IPS DF 4.7 (cell line): ENCODE data around the gene CD84.
"Not testable (repeated sequence)": the region's sequence is repeated elsewhere in the genome, so short reads cannot be mapped to it uniquely, and the experiment has no call there.

Experiments used
- DNase-seq: peaks from one replicate; pipeline ENCODE4 v3.0.0-alpha.2; 2013; ENCODE audit warnings: low spot score; ENCODE audit errors: extremely low read depth

CD84 gene

DNA sequence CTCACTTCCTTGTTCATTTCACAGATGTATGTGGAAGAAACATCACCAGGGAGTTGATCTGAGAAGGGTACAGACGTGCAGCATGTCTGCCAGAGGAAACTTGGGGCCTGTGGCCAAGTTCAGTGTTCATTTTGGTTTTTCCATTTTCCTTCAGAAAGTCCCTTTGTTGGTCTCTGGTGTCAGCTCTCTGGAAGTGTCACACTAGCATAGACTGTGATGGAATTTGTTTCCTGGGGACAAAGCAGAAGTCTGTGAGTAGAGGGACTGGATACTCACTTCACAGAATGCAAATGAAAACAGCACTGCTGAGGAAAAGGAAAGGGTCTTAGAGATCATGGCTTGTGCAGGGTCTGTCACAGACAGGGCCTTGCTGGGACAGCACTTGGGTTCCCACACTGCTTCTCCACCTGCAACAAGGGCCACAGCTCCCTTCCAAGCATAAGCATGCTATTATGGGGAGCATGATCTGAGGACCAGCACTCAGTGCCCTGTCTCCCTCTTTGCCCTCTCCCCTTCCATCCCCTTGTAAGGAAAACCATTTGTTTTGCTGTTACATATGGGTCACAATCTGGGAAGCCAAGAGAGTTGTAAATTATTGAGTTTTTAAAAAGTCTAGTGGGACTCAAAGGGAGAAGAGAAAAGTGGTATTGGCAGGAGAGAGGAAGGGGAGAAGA is 31.4 kb upstream of the CD84 start:
- no peak for DNase-seq

DNA sequence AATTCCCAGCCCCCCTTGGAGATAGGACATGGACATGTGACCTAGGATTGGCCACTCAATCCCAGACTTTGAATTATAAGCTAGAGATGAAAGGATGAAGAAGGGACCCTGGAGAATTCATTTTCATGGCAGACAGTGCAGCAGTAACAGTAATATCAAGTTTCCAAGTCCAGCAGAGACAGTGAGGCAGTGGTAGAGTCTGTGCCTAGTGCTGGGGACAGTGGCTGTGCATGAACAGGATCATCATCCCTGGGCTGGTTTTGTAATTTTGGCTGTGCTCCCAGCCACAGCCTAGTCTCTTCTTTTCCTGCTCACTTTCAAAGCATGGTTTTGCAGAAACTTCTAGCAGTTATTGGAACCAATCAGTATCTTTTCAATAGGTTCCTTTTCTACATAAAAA is 29.6 kb upstream of the CD84 start:
- no peak for DNase-seq

DNA sequence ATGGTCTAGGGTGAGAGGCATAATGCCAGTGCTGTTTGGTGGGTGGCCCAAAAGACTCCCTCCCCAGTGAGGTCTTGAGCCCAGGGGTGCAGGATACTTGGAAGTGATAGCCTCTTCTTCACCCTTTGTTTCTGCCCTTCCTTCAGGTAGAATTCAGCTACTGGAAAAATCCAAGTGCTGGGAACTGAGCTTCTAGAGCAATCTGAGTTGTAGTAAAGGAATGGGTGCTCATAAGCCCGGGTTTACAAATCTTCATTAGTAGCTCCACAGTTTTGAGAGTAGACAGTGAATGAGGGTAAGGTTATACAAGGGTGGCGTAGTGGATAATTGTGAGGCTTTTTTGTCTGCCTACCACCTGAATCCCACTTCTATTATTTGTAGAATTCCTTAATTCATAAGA is 29.2 kb upstream of the CD84 start:
- DNase-seq = no peak

DNA sequence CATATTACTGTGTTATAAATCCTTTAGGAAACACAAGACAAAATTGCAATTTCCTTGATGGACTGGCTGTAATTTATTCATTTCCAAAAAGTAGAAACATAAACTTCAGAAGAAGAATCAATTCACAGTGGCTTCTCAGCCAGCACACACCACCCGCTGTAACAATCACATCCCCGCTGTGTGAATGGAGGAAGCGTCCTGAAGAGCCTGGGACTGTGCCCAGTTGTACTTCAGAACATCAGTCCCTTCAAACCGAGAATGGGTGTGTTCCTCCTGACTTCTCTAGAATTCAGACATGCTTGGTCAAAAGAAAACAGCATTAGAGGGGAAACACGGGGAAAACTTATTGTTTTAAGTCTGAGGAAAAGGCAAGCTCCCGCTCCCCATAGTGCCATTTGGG is 28.8 kb upstream of the CD84 start:
- DNase-seq = no peak

DNA sequence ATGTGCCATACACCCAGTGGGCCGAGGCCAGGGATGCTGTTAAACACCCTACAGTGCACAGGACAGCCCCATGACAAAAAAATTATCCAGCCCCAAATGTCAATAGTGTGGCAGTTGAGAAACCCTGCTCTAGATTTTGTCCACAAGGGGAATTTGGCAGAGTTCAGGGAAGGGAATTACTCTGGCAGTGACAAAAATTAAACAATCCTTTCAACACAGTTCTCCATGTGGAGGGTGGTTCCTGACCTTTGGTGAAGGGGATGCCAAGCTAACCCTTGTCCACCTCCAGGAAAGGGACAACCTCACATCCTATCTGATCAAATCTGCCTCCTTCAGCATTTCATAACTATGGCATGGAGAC is 28.4 kb upstream of the CD84 start:
- DNase-seq = no peak

DNA sequence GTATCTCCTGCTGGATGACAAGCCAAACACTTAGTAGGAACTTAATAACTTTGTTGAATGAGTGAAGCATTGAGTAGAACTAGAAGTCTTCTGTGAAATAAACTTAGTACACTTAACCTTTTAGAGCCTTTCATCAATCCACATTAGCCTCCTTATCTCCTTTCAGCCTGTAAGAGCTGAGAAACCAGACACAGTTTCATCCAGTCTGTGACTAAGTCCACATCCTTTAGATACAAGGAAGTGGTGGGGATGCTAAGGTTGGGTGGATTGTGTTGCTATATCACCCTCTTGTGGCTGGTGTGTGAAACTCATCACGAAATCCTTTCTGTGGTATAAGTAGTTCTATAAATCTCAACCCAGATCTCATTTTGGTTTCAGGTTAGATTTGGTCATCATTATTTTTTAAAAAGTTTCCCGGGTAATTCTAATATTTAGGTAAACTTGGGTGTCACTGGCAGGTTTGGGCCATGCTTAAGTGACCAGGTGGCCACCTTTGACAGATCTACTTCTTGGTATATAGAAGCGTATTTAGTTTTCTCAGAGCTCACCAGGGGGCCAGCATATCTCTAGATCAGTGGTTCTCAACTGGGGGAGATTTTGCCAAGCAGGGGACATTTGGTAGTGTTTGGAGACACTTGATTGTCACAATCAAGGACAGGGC is 27.8 kb upstream of the CD84 start:
- peak; percentile 46 for DNase-seq

DNA sequence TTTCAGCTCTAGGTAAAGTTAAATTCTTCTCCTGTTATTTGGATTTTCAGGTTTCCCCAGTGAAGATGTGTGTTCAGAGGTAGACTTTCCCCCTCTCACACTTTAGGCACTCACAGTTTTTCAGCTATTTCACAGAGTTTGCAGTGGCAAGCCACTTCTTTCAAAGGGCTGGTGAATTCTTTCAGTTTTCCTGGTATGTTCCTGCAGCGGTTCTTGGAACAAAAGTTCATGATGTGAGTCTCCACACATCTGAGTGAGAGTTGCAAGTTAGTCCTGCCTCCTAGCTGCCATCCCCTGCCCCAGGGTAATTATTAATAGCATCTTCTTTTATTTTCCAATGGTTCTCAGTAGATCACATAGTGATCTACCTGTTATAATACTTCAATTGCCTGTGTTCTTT is 27.3 kb upstream of the CD84 start:
- no peak for DNase-seq

DNA sequence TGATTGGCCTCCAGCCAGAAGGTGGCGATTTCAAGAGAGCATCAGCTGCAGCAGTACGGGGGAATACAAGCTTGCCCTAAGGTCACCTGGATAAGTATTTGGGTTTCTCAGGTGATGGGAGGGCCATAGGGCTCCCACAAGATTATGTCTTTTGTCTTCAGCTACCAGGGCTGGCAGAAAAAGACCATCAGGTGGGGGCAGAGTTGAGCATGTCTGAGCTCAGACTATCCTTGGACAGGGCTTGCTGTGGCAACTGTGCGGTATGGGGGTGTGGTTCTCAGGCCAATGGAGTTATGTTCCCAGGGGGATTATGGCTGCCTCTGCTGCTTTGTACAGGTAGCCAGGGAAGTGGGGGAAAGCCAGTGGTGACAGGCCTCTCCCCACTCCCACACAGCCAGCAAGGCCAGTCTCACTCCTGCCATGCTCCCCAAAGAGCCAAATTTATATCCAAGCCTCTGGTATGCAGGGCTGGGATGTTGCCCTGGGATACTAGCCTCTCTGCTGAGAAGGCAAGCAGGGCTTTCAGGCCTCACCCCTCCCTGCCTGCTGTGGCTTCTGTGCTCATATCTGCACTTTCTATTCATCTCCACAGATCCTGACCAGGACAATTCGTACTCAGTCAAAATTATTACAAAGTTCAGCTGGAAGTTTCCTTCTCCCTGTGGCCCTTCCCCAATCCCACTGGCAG is 26.6 kb upstream of the CD84 start:
- DNase-seq = no peak

DNA sequence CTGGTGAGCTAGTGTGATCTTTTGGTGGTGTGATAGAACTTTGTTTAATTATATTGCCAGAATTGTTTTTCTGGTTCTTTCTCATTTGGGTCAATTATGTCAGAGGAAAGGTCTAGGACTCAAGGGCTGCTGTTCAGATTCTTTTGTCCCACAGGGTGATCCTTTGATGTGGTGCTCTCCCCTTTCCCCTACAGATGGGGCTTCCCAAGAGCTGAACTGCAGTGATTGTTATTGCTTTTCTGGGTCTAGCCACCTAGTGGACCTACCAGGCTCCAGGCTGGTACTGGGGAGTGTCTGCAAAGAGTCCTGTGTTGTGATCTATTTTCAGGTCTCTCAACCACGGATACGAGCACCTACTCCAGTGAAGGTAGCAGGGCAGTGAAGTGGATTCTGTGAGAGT is 25.9 kb upstream of the CD84 start:
- no peak for DNase-seq

DNA sequence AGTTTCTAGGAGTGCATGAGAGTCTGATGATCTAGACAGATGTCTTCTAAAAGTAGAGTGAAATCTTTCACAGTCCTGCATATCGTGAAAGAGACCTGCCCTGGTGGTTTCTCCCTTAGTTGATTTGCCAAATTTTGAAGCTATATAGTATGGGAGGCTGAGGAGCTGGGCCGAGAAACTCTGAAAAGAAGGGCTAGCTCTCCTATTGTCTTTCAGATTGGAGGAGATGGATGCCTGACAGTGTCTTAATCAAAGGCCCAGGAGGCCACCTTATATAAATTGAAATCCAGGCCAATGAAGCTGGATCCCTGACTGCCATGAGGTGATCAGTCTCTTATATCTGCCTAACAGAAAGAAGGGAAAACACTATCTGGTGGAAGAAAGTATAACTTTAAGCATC is 18.4 kb upstream of the CD84 start:
- no peak for DNase-seq

DNA sequence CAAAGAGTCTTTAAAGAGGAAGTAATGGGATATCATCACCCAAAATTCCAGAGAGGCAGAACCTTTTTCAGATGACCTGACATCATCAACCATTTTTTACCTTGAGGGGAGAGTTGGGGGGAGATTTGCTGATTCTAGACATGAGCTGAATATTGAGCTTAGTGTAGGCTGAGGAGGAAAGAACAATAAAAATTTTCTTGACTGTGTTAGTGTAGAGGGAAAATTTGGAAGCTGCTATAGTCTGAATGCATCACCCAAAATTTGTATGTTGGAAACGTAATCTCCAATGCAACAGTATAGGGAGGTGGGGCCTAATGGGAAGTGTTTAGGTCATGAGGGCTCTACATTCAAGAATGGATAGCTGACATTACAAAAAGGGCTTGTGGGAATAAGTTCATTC is 17.8 kb upstream of the CD84 start:
- no peak for DNase-seq

DNA sequence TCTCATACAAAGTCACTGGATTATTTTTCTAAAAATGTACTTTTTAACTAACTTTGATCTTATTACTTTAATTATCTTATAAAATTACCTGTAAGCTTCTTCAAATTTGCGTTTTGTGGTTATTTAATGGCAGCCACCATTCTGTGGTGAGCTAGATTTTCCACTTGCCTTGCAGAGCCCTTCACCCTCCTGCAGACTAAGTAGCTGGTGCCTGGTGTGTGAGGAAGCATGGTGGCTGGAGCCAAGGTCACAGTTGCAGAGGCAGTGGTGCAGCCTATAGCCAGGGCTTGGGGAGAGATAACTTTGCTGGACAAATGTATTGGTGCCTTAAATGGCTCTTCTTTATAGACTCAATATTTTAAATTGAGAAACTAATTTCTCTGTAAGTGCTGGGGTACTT is 11.2 kb upstream of the CD84 start:
- no peak for DNase-seq

DNA sequence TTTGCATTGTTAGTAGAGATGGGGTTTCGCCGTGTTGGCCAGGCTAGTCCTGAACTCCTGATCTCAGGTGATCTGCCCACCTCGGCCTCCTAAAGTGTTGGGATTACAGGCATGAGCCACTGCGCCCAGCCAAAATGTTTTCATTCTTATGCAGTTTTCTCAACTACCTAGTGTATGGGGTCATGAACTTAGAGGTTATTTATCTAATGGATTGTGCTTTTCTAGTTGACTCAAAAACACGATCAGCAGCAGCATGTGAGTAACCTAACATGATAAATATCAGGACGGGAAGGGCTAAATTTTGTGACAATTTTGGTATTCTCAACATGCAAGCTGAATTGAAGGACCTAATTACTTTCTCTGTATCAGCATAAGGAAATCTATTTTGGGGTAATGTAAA is 9.2 kb upstream of the CD84 start:
- DNase-seq = no peak

DNA sequence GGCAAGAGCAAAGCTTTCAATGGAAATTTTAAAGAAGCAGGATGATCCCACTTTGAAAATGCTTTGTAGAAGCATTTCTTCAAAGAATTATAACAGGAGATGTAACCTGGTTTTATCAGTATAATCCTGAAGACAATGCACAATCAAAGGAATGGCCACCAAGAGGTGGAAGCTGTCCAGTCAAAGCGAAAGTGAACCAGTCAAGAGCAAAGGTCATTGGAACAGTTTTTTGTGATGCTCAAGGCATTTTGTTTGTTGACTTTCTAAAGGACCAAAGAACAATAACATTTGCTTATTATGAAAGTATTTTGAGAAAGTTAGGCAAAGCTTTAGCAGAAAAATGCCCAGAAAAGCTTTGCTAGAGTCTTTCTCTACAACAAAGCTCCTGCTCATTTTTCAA is 5.5 kb upstream of the CD84 start:
- DNase-seq = no peak

DNA sequence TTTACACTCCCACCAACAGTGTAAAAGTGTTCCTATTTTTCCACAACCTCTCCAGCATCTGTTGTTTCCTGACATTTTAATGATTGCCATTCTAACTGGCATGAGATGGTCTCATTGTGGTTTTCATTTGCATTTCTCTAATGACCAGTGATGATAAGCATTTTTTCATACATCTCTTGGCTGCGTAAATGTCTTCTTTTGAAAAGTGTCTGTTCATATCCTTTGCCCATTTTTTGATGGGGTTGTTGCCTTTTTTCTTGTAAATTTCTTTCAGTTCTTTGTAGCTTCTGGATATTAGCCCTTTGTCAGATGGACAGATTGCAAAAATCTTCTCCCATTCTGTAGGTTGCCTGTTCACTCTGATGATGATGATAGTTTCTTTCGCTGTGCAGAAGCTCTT is 3.7 kb upstream of the CD84 start:
- DNase-seq = not testable (repeated sequence)

DNA sequence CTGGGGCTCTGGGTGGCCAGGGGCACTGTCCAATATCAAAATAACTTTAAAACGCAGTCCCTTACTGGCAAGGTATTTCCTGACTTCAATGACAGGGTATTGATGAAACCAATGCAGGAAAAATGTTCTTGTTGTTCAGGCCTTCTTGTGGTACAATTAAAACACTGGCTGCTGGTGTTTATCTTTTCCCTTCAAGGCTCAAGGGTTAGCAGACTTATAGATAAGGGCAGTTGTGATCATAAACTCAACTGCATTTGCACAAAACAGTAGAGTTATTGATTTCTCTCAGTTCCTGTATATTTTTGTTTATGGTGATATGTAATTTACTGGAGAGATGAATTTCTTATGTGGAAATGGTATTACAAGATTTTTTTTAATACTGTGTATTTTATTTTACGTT is 2.7 kb upstream of the CD84 start:
- no peak for DNase-seq

DNA sequence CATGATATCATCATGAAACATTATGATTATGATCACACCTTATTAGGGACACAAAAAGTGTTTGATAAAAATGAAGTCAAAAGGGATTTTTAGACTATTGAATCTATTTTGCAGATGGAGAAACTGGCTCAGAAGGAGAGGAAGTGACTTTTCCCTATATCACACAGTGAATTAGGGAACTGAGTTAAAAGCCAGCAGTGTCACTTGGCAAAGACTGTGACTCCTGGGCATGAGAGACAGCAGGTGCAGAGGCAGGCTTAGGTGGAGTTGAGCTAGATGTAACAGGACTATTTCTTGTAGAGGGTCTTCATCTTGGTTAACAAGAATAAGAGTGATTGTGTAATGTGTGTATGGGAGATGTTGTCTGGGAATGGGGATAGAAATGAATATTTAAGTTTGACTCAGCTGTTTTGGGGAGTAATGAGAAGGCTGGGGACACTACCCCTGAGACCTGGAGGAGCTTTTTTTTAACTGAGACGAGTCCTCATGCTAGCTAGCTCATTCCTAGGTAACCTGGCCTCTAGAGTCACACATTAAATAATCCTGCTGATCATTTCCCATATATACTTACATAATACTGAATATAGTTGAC is 1.0 kb upstream of the CD84 start:
- no peak for DNase-seq

DNA sequence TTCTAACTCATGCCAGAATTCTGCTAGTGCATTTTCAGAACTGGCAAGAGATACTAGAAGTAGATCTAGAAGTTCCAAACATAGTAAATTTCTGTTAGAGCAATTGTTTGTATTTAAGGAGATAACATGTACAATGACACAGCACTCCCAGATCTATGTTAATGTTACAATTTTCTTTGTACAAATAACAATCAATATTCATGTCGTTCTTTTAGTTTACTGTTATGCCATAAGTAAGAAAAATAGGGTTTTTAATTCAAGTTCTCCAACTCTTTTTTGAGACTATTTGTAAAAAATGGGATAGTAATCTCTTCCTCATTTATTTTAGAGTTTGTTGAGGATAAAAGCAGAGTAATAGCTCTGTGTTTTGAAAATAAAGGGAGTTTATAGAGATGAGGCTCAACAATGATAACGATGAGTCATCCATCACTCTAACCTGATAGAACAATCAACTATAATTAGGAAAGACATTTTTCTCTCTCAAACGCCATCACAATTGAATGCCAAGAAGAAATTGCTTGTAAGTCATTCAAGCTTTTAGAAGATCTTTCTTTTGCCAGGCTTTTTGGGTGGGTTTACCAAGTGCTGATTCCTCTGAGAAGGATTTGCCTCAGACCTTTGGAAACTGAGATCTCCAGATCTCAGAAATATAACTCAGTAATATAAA is 638 bp downstream of the CD84 start:
- DNase-seq = no peak

DNA sequence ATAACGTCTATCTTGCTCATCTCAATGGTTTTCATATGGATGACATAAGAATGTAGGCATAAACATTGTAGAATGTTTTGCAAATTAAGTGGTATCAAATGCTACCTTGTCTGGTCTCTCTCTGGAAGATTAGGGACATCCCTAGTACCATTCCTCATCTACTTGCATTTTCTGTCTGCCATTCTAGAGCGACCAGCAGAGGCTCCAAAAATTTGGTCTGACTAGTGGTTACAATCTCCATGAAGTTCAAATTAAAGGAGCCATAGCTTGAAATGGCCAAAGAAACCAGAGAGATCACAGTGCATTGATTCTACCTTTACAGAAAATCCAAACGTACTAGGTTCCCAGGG is 1.1 kb downstream of the CD84 start:
- no peak for DNase-seq

DNA sequence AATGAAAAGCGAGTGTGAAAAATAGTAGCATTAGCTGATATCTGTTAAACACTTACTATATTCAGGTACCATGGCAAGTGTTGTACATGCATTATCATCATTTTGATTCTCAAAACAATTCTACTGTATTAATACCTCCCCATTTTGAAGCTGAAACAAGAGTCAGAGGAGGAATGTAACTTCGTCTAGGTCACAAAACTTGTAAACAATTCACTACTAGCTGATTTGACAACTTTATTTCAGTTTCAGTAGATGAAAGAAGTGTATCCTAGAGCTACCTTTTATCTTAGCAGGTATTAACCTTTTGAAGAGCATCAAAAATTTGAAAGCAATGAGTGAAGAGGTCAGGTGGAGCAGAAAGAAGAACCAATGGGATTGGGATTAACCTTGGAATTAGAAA is 1.6 kb downstream of the CD84 start:
- no peak for DNase-seq

DNA sequence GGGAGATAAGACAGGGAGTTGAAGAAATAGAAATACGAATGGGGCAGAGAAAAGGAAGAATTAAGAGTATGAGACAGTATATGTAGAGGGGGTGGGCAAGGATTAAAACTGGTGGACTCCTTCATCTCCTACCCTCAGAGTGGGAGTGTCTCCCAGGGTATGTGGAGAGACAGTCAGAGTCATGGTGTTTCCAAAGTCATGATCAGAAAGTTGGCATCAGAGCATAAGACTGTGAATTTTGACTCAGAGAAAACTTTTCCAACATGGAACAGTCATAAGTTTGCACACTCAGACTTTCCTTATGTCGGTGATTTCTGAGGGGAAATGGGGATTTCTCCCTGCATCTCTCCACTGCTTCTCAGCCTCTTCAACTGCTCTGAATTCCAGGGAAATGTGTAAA is 2.4 kb downstream of the CD84 start:
- no peak for DNase-seq

DNA sequence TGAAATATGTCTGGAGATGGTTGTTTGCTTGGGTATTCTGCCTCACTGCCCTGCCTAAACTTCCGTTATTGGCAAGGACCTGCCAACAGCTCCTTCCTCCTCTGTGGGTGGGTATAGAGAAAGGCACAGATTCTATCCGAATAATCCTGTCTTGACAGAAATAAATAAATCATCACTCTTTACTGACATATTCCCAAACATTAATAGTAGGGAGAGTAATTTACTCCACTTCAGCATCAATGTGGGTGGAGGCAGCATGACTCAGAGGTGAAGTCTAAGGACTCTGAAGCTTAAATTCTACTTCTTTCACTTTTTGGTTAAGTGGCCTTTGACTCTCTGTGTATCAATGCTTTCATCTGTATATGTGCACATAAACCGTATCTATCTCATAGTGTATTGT is 2.9 kb downstream of the CD84 start:
- no peak for DNase-seq
